NCI-H82 (cell line): ENCODE results near the gene TTC13.
"Not testable (repeated sequence)": the region's sequence is repeated elsewhere in the genome, so short reads cannot be mapped to it uniquely, and the experiment has no call there.

Experiments used
- DNase-seq: peaks from one replicate; lab custom pipeline; 2025; lab: John Stamatoyannopoulos, UW

The TTC13 gene

GRCh38 chr1:230992100-230992774 is 13.6 kb upstream of the TTC13 start:
- no peak for DNase-seq

GRCh38 chr1:230987448-230987847 is 8.8 kb upstream of the TTC13 start:
- DNase-seq = no peak

- DNase-seq = no peak
These were observed 8.3 kb upstream of the TTC13 start for GRCh38 chr1:230986976-230987375.

GRCh38 chr1:230985711-230986110 is 7.0 kb upstream of the TTC13 start:
- DNase-seq = no peak

GRCh38 chr1:230984622-230985515 is 6.2 kb upstream of the TTC13 start:
- not testable (repeated sequence) for DNase-seq

GRCh38 chr1:230983811-230984210 is 5.2 kb upstream of the TTC13 start:
- DNase-seq = no peak

- no peak for DNase-seq
These were observed 4.0 kb upstream of the TTC13 start for GRCh38 chr1:230982696-230983095.

- no peak for DNase-seq
These were observed 1.3 kb upstream of the TTC13 start for GRCh38 chr1:230979952-230980351.

GRCh38 chr1:230979389-230979716 is 692 bp upstream of the TTC13 start:
- no peak for DNase-seq

- DNase-seq = peak; percentile 60
These were observed 735 bp downstream of the TTC13 start for GRCh38 chr1:230977761-230978490.

- no peak for DNase-seq
These were observed 1.6 kb downstream of the TTC13 start for GRCh38 chr1:230976825-230977747.

- DNase-seq = no peak
These were observed 2.3 kb downstream of the TTC13 start for GRCh38 chr1:230976360-230976759.

- DNase-seq = peak; percentile 52
These were observed 3.0 kb downstream of the TTC13 start for GRCh38 chr1:230975636-230976035.

- DNase-seq = no peak
These were observed 5.8 kb downstream of the TTC13 start for GRCh38 chr1:230972855-230973271.

- DNase-seq = no peak
These were observed 6.9 kb downstream of the TTC13 start for GRCh38 chr1:230971771-230972170.

GRCh38 chr1:230970432-230970831 is 8.2 kb downstream of the TTC13 start:
- no peak for DNase-seq

- no peak for DNase-seq
These were observed 12.2 kb downstream of the TTC13 start for GRCh38 chr1:230966358-230966873.

GRCh38 chr1:230965535-230965934 is 13.1 kb downstream of the TTC13 start:
- DNase-seq = no peak

GRCh38 chr1:230964896-230965295 is 13.8 kb downstream of the TTC13 start:
- DNase-seq = no peak

- DNase-seq = no peak
These were observed 20.3 kb downstream of the TTC13 start for GRCh38 chr1:230958370-230958769.

GRCh38 chr1:230957580-230957989 is 21.1 kb downstream of the TTC13 start:
- no peak for DNase-seq
